ENCODE data around the gene MYH14. TPM values are rescaled to one million over a fixed set of nuclear protein-coding genes. Genes with fewer than 3 reads are reported as not detected.
"Not testable (repeated sequence)": the region's sequence is repeated elsewhere in the genome, so short reads cannot be mapped to it uniquely, and the experiment has no call there.

The MYH14 gene
- total RNA-seq, 6 experiments from 2014 or later, result 0.09 TPM; not detected in 5

DNA sequence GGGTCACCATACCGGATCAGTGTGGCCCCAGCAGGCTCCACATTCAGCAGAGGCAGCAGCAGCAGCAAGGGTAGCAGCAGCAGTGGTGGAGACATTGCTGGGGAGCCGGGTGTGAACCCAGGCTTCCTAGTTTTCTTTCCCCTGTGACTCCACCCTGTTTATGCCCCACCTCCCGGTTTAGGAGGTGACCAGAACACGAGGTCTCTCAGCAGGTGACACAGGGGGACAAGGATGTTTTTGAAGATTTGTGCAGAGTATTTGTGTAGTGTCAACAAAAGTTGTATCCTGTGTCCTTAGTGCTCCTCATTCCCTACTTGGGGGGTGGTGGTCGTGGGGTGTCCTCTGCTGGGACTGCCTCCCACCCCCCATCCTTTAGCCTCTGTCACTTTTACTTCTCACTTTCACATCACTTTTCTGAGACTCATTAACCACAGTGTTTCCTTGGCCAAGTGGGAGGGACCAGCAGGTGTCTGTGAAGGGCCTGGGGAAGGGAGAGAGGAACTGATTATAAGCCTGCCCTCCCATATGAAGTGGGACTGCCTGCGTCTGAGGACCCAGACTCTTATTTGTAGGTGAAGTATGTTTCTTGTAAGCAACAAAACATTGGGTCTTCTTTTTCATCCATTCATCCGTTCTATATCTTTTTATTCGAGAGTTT is 141.4 kb downstream of the MYH14 start:
- Mint-ChIP-seq H3K27ac (no peak overlapping the region), H3K4me1 (ENCODE audit: low read depth) (no peaks in the 10 kb centered on the region), H3K9me3 (peaks cover 14% of the 10 kb centered on the region), H3K36me3 (ENCODE audit: low read depth) (no peaks in the 10 kb centered on the region), H3K4me3 (no peak overlapping the region), H3K27me3 (ENCODE audit: insufficient read depth) (peaks cover 6% of the 10 kb centered on the region)
- DNase-seq, result no peak
- TF ChIP-seq, protein P1, sequence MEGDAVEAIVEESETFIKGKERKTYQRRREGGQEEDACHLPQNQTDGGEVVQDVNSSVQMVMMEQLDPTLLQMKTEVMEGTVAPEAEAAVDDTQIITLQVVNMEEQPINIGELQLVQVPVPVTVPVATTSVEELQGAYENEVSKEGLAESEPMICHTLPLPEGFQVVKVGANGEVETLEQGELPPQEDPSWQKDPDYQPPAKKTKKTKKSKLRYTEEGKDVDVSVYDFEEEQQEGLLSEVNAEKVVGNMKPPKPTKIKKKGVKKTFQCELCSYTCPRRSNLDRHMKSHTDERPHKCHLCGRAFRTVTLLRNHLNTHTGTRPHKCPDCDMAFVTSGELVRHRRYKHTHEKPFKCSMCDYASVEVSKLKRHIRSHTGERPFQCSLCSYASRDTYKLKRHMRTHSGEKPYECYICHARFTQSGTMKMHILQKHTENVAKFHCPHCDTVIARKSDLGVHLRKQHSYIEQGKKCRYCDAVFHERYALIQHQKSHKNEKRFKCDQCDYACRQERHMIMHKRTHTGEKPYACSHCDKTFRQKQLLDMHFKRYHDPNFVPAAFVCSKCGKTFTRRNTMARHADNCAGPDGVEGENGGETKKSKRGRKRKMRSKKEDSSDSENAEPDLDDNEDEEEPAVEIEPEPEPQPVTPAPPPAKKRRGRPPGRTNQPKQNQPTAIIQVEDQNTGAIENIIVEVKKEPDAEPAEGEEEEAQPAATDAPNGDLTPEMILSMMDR (IDR thresholded peaks at IDR 0.05), result no peak

DNA sequence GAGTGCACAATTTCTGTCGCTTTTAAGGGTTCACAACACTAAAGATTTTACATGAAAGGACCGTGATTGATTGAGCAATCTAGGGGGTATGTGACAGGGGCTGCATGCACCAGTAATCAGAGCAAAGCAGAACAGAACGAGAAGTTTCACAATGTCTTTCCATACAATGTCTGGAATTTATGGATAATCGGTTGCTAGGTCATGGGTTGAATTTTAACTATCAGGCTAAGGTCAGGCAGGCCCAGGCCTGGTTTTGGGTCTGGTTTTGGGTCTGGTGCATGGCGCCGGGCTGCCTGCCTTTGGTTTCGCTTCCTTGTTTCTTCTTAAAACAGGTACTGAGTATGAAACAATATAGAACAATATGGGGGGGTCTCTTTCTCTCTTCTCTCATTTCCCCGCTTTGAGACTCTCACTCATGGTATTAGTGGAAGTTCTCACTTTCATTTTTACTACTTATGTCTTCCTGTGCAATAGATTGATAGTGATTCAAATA is 143.7 kb downstream of the MYH14 start:
- H3K36me3 Mint-ChIP-seq (ENCODE audit: low read depth); H3K27ac Mint-ChIP-seq; H3K4me1 Mint-ChIP-seq (ENCODE audit: low read depth); DNase-seq: not testable (repeated sequence)
- Mint-ChIP-seq H3K27me3 (ENCODE audit: insufficient read depth) (peaks cover 17% of the 10 kb centered on the region), H3K9me3 (peaks cover 11% of the 10 kb centered on the region), H3K4me3 (peak overlapping the region; percentile 10; the same call in 1 of the 2 replicates)

DNA sequence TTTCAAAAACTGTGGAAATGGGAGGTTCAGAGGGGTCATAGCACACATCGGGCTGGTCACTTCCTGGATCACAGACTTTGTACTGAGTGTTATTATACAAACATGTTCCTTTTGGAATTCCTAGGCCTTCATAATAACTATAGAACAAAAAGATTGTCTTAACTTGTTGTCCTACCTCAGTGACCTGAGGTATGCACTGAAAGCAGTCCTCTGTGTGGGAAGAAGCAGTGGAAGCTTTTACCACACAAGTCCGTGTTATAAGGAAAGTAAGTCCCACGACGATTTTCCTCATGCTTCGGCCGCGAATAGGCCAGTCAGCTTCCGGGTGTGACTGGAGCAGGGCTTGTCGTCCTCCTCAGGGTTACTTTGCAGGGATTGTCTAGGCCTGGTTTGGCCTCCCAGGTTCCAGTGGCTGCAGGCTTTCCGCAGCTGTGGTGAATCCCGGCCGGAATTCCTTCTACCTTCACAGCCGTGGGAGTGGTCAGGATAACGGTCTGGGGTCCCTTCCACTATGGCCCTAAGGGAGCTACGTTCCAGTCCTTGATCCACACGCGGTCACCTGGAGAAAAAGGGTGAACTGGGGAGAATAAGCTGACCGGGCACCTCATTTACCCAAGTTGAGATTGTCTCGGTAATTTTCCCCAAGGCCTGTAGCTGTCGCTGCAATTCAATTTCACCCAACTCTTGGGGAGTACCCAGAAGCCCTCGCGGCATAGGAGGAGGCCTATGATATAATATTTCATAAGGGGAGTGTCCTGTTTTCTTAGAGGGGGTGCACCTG is 146.0 kb downstream of the MYH14 start:
- H3K4me3 Mint-ChIP-seq, result no peak overlapping the region
- DNase-seq, result no peak
- peaks cover 18% of the 10 kb centered on the region for H3K27me3 Mint-ChIP-seq (ENCODE audit: insufficient read depth)
- no peaks in the 10 kb centered on the region for H3K36me3 Mint-ChIP-seq (ENCODE audit: low read depth)
- TF ChIP-seq, protein P1 (IDR thresholded peaks at IDR 0.05), result 0 out of 2 replicates have a peak, but pooled peaks have one; percentile 12
- no peaks in the 10 kb centered on the region for H3K4me1 Mint-ChIP-seq (ENCODE audit: low read depth)
- no peak overlapping the region for H3K27ac Mint-ChIP-seq
- H3K9me3 Mint-ChIP-seq, result peaks cover 7% of the 10 kb centered on the region

DNA sequence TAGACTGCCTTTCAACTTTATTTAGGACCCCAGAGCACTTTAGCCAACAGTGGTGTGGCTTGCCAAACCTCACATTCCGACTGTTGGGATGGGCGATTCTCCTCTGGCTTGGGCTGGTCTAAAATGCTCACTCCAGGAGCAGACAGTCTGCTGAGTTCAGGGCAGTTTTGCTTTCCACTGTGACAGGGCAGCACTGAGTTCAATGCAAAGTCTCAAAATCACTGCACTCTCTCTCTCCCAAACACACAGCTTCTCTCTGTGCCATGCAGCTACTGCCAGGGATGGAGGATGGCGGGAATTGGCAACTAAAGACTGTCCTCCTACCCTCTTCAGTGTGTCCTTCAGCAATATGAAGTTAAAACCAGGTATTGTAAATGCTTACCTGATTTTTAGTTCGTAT is 148.8 kb downstream of the MYH14 start:
- H3K9me3 Mint-ChIP-seq, result no peaks in the 10 kb centered on the region
- H3K27ac Mint-ChIP-seq, result no peak overlapping the region
- H3K27me3 Mint-ChIP-seq (ENCODE audit: insufficient read depth), result peaks cover 21% of the 10 kb centered on the region
- H3K36me3 Mint-ChIP-seq (ENCODE audit: low read depth), result no peaks in the 10 kb centered on the region
- no peak overlapping the region for H3K4me3 Mint-ChIP-seq
- TF ChIP-seq, protein P1 (IDR thresholded peaks at IDR 0.05), result no peak
- DNase-seq, result no peak
- no peaks in the 10 kb centered on the region for H3K4me1 Mint-ChIP-seq (ENCODE audit: low read depth)

DNA sequence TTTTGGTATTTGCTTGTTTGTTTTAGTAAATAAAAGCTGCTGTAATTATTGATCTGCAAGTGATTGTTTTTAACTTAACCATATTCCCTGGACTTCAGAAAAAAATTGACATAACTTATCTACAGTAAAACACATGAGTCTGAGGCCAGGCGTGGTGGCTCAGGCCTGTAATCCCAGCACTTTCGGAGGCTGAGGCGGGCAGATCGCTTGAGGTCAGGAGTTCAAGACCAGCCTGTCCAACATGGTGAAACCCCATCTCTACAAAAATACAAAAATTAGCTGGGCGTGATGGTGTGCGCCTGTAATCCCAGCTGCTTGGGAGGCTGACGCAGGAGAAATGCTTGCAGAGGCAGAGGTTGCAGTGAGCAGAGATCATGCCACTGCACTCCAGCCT is 150.1 kb downstream of the MYH14 start:
- not testable (repeated sequence) for H3K4me1 Mint-ChIP-seq (ENCODE audit: low read depth); DNase-seq; H3K27ac Mint-ChIP-seq; H3K4me3 Mint-ChIP-seq; H3K9me3 Mint-ChIP-seq; H3K36me3 Mint-ChIP-seq (ENCODE audit: low read depth)
- H3K27me3 Mint-ChIP-seq (ENCODE audit: insufficient read depth), result peaks cover 21% of the 10 kb centered on the region

DNA sequence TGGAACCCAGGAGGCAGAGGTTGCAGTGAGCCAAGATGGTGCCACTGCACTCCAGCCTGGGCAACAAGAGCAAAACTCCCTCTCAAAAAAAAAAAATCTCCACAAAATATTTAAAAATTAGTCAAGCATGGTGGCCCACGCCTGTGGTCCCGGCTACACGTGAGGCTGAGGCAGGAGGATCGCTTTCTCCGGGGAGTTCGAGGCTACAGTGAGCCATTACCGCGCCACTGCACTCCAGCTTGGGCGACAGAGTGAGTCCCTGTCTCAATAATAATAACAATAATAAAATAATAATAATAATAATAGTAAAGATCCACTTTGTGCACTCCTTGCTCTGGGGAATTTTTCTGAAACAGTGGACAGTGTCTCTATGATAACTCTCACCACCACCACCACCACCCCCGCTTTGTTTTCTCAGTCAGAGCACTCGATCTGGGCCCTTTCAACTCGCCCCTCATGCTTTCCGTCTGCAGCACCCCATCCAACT is 153.3 kb downstream of the MYH14 start:
- Mint-ChIP-seq H3K4me1 (ENCODE audit: low read depth) (no peaks in the 10 kb centered on the region), H3K27me3 (ENCODE audit: insufficient read depth) (peaks cover 15% of the 10 kb centered on the region), H3K27ac (no peak overlapping the region), H3K36me3 (ENCODE audit: low read depth) (no peaks in the 10 kb centered on the region), H3K9me3 (0 out of 2 replicates have a peak, but pooled peaks cover 4% of the 10 kb centered on the region), H3K4me3 (no peak overlapping the region; the same call in 1 of the 2 replicates)
- DNase-seq, result no peak
- TF ChIP-seq, protein P1 (IDR thresholded peaks at IDR 0.05), result no peak

Measured in HFFc6 (cell line).